HL-60 (cell line): Measurements from ENCODE around the gene SUFU.

Experiments
- GABPA ChIP-seq: IDR thresholded peaks from 2 replicates; pipeline ENCODE4 v1.6.1; 2012; ENCODE audit warnings: low read depth
- POLR2AphosphoS5 ChIP-seq: IDR thresholded peaks from 2 replicates; pipeline ENCODE4 v1.6.1; 2012; ENCODE audit warnings: low read depth
- REST ChIP-seq: IDR thresholded peaks from 2 replicates; pipeline ENCODE4 v1.6.1; 2012; ENCODE audit warnings: low read depth; ENCODE audit not compliant: insufficient replicate concordance
- SPI1 ChIP-seq: IDR thresholded peaks from 2 replicates; pipeline ENCODE4 v1.6.1; 2012; ENCODE audit warnings: low read depth, mild to moderate bottlenecking, borderline replicate concordance
- TF ChIP-seq, protein P1 (sequence below): IDR thresholded peaks from one replicate; pipeline ENCODE4 v1.5.1; 2011; ENCODE audit warnings: low read length, control low read depth, inconsistent platforms; ENCODE audit not compliant: insufficient read depth

GRCh38 chr10:102549549-102549948 is 45.8 kb downstream of the SUFU start:
- TF ChIP-seq, protein P1, sequence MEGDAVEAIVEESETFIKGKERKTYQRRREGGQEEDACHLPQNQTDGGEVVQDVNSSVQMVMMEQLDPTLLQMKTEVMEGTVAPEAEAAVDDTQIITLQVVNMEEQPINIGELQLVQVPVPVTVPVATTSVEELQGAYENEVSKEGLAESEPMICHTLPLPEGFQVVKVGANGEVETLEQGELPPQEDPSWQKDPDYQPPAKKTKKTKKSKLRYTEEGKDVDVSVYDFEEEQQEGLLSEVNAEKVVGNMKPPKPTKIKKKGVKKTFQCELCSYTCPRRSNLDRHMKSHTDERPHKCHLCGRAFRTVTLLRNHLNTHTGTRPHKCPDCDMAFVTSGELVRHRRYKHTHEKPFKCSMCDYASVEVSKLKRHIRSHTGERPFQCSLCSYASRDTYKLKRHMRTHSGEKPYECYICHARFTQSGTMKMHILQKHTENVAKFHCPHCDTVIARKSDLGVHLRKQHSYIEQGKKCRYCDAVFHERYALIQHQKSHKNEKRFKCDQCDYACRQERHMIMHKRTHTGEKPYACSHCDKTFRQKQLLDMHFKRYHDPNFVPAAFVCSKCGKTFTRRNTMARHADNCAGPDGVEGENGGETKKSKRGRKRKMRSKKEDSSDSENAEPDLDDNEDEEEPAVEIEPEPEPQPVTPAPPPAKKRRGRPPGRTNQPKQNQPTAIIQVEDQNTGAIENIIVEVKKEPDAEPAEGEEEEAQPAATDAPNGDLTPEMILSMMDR = no peak
- no peak for TF ChIP-seq REST
- TF ChIP-seq GABPA = no peak
- no peak for TF ChIP-seq POLR2AphosphoS5
- TF ChIP-seq SPI1 = no peak
